Measurements from ENCODE around the gene RNASE1. TPM values are rescaled to one million over a fixed set of nuclear protein-coding genes. Genes with fewer than 3 reads are reported as not detected.

RNASE1 gene
- total RNA-seq, 2 donors from 2014 or later, result 295 to 632 TPM

DNA sequence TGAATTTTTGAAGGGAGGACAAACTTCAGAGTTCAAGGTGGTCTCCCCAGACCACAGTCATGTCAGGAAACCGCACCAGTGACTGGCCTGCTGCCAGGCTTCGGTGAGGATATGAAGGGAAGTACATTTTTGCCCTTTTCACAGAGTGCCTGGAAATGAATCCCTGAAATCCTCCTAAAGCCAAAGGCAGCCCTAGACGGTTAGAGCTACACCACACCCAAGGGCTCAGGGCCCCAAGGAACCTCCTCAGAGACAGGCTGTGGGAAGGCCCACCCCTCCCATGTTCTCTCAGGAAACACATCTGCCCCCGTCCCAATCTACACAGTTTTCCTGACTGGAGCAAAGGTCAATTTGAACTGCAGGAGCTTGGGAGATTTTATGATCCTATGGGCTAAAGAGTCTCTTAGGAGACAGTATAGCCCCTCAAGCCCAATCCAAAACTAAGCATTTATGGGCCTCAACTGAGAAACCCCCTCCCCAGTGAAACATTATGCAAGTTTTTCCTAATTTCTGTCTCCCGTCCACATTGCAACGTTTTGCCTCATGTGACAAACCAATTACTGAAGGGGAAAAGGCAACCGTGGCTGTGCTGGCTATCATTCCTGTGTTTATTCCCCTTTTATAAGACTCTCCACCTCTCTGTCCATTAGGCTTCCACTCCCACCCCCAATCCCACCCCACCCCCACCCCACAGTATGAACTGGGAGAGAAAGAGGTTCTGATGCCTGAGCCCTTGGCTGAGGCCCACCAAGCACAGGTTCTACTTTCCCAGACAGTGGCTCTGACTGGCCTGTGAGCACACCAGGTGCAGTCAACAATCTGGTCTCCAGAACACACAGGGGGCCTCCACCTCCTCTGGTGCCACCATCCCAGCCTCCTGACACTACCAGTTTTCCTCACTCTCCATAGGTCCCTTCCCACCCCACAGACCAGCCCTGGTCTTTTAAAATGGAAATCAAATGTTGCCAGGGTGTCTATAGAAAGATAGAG lies 9.6 kb upstream of the RNASE1 start:
- ATAC-seq (peak in 1 of 2 donors; percentile 41), DNase-seq (peak; percentile 38)
- intact Hi-C loops (cut with DNase I), result no loop called here

DNA sequence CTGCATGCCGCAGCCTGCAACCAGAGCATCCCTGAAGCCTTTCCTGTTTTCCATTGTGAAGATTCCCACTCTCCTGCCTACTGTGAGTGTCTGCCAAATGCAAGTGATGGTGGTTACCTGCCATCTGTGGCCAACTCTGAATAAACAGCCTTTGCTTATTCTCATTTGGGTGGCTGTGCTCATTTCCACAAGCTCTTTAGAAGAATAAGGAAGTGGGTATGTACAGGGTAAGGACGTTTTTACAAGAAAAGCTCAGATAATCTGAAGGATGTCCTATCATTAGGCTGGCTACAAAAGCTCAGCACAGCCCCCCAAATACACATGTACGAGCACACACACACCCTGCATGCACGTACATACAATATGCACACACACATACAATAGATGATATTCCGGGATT lies 7.3 kb upstream of the RNASE1 start:
- intact Hi-C loops (cut with DNase I), result loop anchor here in 1 of 2 donors (10.0 kb wide), 1 partner anchor 45 kb away; no protein-coding TSS in a partner anchor
- DNase-seq (no peak), ATAC-seq (no peak)

DNA sequence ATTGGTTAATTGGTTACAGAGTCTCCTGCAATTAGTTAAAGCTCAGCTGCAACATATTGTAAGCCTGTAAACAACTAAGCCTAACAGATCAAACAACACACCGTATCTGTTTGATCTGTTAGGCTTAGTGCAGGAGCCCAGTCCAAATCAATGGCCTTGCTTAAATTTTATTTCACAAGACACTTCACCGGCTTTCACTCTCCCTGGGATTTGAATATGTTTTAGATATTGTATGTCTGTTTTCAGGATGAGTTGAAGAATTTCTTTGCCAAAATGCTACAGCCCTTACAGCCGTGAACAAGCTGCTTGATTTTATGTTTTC lies 5.5 kb upstream of the RNASE1 start:
- intact Hi-C loops (cut with DNase I), result loop anchor here in 1 of 2 donors (10.0 kb wide), 1 partner anchor 47 kb away; no protein-coding TSS in a partner anchor
- DNase-seq (no peak), ATAC-seq (no peak)

DNA sequence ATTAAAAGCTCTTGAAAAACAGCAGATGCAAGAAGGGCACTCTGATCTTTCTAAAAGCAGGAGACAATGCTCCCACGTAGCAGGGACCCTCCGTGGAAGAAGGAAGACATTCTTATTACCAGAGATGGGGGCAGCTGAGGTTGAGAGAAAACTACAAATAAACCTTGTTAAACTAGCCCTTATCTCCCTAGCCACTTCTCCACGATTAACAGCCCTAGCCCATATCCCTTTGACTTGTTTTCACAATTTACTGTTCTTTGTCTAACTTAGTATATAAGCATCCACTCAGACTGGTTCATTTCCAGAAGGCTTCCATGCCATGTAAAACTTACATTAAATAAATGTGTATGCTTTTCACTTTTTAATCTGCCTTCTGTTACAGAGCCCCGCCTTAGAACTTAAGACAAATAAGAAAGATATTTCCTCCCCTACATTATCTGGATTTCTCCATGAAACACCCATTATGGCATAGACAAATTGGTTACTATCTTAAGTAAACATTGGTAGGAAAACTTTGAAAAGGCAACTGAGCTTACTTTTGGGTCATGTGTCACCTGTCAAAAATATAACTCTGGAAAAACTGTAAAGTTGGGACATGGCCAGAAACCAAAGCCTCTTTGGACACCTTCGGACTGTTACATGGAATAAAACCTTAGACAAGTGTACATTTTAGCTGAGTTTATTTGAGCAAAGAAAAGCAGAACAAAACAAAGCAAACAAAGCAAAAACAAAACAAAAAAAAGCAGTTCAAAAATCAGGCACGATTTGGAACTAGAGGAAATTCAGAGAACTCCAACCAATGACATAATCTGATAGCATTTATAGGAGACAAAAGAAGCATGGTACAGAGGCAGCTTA lies 4.9 kb upstream of the RNASE1 start:
- intact Hi-C loops (cut with DNase I), result loop anchor here in 1 of 2 donors (10.0 kb wide), 1 partner anchor 47 kb away; no protein-coding TSS in a partner anchor
- no peak for ATAC-seq
- DNase-seq, result no peak

DNA sequence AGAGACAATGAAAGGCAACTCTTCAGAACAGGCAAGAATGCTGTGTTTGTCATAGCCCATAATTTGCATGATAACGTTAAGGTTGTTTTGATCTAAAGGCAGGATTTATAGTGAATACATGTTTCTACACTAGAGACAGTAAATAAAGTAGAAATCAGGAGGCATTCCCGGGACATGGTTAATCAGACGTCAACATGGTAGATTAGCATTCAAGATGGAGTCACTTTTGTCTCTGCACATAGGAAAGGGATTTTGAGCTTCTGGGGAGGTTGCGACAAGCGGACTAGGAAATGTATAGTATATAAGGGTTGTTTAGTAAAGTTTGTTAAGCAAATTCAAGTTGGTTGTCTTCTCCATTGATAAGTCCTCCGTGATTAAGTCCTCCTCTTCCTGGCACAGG lies 2.8 kb upstream of the RNASE1 start:
- DNase-seq (no peak), ATAC-seq (no peak)
- intact Hi-C loops (cut with DNase I), result loop anchor here in 1 of 2 donors (10.0 kb wide), 1 partner anchor 49 kb away; no protein-coding TSS in a partner anchor

DNA sequence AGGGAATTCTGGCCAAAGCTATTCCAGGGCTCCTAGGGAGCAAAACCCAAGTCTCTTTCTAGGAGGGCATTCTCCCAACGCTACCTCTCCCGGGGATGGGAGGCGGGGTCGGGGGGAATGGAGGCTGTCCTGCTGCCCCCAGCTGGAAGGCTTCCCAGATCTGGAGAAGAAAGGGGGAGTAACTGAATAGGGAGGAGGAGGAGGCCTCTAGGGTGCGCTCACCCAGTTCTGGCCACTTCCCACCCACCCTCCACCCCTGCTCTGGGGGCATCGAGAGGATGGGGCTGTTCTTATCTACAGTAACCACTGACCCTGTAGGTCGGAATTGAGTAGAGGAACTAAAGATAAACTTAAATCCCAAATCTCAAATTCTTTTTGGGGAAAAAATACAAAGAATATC lies 579 bp upstream of the RNASE1 start:
- intact Hi-C loops (cut with DNase I), result loop anchor here in 1 of 2 donors (10.0 kb wide), 1 partner anchor 52 kb away; no protein-coding TSS in a partner anchor
- ATAC-seq (peak in 1 of 2 donors; percentile 3), DNase-seq (peak; percentile 24)

DNA sequence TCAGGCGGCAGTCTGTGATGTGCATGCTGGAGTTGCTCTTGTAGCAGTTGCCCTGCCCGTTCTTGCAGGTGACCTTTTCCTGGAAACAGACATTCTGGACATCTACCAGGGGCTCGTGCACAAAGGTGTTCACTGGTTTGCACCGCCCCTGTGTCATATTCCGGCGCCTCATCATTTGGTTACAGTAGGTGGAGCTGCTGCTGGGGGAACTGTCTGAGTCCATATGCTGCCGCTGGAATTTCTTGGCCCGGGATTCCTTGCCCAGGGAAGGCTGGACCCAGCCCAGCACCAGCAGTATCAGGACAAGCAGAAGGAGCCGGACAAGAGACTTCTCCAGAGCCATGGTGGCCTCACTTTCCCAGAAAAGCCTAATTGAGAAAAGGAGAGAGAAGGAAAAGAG lies 918 bp downstream of the RNASE1 start:
- ATAC-seq (peak; percentile 35 to 39), DNase-seq (peak; percentile 53)
- intact Hi-C loops (cut with DNase I), result loop anchor here in 1 of 2 donors (10.0 kb wide), 1 partner anchor 53 kb away; no protein-coding TSS in a partner anchor

DNA sequence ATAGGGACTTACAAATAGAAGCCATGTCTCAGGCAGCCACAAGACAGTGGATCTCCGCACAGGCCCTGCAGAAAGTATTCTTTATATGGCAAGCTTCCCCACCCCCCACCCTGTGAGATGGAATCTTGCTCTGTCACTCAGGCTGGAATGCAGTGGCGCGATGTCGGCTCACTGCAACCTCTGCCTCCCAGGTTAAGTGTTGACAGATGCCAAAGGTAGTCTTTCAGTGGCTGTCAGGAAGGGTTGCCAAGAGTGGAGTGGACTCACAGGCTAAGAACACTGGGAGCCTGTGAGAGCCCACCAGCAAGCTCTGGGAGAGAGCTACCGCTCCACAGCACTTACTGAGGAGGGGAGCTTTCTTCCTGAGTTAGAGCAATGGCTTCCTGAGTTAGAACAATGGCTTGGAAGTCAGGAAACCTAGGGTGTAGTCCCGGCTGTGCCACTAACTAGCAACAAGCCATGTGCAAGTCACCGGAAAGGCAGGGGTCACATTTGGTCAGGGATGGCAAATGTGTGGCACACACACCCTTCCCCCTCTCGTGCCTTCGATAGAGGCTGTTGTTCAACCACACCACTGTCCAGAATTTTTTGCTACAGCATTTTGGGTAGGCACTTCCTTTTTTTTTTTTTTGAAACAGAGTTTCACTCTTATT lies 2.6 kb downstream of the RNASE1 start:
- intact Hi-C loops (cut with DNase I), result loop anchor here in 1 of 2 donors (10.0 kb wide), 1 partner anchor 55 kb away; no protein-coding TSS in a partner anchor
- peak; percentile 58 to 64 for ATAC-seq
- peak; percentile 66 for DNase-seq

DNA sequence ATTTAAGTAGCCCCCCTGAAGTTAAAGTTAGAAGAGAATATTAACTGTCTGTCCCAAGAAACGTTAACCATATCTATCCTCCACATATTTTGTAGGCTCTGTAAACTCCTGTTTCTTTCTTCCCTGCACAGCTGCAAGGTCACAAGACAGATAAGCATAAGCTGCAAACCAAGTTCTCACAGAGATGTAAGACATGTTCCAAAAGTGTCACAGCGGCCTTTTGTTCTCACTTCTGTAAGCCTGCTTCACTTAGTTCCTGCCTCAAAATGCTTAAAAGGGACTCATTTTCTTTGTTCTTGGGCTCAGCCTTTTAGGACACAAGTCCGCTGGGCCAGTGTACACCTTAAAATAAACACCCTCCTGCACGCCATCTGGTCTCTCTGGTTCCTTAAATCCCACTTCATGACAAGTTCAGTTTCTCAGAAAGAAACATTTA lies 3.2 kb downstream of the RNASE1 start:
- DNase-seq (no peak), ATAC-seq (no peak)
- intact Hi-C loops (cut with DNase I), result no loop called here

DNA sequence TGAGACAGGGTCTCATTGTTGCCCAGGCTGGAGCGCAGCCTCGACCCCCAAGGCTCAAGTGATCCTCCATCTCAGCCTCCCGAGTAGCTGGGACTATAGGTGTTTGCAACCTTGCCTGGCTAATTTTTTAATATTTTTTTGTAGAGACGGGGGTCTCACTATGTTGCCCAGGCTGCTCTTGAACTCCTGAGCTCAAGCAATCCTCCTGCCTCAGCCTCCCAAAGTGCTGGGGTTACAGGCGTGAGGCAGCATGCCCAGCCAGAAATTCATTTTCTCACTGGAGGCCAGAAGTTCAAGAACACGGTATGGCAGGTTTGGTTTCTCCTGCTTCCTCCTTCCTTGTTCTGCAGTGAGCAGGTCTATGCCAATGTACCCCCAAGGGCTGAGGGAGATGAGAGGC lies 3.7 kb downstream of the RNASE1 start:
- ATAC-seq, result no peak
- intact Hi-C loops (cut with DNase I), result no loop called here
- DNase-seq, result no peak

DNA sequence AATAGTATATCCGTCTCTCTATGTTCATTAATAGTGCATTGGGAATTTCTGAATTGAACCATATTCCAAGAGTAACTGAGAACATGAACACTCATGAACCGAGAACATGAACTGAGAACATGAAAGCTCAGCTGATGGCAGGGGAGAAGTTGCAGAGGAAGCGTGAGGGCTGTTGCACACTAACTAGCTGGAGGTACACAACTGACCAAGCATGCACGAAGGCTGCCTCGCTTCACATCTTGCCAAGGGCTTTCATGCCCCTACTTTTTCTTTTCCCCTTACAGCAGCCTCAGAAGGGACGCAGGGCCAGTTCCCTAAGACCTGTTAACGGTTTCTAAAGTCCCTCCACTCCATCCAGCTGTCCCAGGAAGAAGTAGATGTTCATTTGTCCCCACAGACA lies 4.3 kb downstream of the RNASE1 start:
- DNase-seq (no peak), ATAC-seq (no peak)
- intact Hi-C loops (cut with DNase I), result no loop called here

DNA sequence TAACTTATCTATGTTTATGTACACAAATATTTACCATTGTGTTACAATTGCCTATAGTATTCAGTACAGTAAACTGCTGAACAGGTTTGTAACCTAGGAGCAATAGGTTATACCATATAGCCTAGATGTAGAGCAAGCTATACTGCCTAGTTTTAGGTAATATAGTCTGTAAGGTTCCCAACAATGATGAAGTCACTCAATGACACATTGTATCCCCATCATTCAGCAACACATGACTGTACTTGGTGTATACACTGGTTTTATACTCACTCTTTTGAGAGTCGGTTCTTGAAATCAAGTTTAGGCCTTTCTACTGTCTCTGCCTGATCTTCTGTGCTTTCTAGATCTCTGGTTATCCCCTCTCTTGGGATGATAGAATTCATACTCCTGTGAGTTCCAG lies 5.5 kb downstream of the RNASE1 start:
- no peak for DNase-seq
- no peak for ATAC-seq
- intact Hi-C loops (cut with DNase I), result no loop called here

DNA sequence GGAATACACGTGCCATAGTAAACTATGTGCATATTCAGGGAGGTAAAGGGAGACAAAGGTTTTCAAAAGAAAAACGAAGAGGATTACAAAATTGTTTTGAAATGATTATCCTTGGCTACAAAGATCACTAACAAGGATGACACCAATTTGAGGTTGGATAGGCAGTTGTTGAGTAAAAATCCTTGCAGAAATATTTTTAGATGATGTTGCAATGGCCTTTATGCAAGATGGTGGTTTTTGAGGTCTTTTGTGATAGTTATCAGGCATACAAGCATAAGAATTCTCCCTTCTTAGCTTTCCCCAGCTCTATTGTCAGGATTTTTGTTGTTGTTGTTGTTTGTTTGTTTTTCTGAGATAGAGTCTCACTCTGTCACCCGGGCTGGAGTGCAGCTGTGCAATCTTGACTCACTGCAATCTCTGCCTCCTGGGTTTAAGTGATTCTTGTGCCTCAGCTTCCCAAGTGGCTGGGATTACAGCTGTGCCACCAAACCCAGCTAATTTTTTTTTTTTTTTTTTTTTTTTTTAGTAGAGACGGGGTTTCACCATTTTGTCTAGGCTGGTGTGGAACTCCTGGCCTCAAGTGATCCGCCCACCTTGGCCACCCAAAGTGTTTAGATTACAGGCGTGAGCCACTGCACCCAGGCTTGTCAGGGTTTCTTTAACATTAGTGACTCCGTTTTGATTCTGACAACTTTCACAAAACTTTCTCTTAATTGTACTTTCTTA lies 7.8 kb downstream of the RNASE1 start:
- DNase-seq, result no peak
- intact Hi-C loops (cut with DNase I), result no loop called here
- no peak for ATAC-seq

DNA sequence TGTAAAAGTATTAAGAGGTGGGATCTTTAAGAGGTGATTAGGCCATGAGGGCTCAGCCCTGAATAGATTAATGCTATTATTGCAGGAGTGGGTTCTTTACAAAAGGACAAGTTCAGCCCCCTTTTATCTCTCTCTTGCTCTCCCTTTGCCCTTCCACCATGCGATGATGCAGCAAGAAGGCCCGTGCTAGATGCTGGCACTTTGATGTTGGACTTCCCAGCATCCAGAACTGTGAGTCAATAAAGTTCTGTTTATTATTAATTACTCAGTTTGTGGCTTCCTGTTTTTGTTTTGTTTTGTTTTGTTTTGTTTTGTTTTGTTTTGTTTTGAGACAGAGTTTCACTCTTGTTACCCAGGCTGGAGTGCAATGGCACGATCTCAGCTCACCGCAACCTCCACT lies 10.1 kb downstream of the RNASE1 start:
- intact Hi-C loops (cut with DNase I), result no loop called here
- no peak for DNase-seq
- no peak for ATAC-seq

DNA sequence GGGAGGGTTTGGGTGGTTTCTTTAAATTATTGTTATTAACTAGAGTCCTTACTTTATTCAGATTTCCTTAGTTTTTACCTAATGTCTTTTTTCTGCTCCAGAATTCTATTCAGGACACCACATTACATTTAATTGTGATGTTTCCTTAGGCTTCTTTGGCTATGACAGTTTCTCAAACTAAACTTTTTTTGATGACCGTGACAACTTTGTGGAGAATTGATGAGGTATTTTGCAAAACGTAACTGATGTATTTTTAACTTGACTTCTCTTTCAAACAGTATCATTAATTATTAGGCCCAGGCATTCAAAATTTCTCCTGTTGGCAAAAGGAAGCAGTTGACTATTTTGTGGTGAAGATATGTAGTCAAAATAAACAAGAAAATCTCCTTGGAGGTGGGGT lies 11.0 kb downstream of the RNASE1 start:
- ATAC-seq, result no peak
- intact Hi-C loops (cut with DNase I), result no loop called here
- no peak for DNase-seq

DNA sequence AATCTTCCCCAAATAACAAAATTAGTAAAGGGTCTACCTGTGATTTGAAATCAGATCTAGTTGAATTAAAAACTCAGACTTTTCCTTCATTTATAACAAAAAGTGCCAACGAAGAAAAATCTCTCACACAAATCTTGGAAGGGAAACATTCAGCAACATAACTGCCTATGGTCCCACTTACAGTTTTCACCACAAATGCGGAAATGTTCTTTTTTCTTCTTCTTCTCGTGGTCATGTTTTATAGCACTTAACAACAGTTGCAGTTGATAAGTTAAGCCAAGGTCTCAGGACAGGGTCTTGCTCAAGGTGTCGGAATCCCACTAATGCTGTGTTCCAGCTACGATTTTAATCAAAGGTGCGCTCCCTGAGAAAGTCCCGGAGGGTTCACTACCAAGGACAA lies 11.5 kb downstream of the RNASE1 start:
- ATAC-seq, result no peak
- intact Hi-C loops (cut with DNase I), result no loop called here
- DNase-seq, result no peak

DNA sequence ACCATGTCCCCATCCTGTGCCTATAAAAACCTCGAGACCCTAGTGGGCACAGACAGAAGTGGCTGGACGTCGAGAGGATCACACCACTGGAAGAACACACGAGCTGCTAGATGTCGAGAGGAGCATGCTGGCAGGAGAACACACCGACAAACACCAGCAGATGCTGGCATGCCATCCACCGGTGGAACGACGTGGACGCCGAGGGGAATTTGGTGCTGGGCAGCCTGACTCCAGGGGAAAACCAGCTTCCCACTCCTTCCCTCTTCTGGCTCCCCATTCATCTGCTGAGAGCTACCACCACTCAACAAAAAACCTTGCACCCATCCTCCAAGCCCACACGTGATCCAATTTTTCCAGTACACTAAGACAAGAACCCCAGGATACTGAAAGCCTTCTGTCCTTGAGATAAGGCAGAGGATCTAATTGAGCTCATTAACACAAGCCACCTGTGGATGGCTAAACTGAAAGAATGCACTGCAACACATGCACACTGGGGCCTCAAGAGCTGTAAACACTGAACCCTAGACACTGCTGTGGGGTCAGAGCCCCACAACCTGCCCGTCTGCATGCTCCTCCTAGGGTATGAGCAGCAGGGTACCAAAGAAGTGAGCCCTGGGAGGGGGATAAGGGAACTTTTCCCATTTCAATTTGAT lies 12.1 kb downstream of the RNASE1 start:
- intact Hi-C loops (cut with DNase I), result no loop called here
- DNase-seq (no peak), ATAC-seq (no peak)

DNA sequence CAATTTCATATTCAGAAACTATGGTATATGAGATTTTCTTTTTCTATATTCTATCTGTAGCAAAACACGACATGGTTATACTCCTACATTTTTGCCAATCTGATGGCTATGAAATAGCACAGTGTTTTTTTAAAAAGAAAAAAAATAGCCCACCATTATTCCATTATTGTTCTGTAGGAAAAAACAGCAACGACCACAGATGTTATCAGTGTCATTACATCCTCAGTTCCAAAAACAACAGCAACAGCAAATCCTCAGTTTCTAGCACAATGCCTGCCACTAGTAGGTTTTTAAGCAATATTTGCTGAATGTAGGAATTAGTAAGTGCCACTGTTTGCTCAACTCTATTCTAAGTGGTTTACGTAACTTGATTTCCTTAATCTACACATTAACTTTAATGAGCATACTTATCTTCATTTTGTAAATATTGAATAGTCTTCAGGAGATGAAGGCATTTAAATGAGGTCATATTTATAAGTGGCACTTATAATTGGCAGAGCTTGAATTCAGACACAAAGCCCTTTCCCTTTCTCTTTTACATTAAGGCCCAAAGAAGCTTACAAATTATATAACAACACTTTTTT lies 13.3 kb downstream of the RNASE1 start:
- DNase-seq (no peak), ATAC-seq (no peak)
- intact Hi-C loops (cut with DNase I), result no loop called here
